ENCODE measurements around the gene SLC2A13. TPM values are rescaled to one million over a fixed set of nuclear protein-coding genes. Genes with fewer than 3 reads are reported as not detected.
"Not testable (repeated sequence)": the region's sequence is repeated elsewhere in the genome, so short reads cannot be mapped to it uniquely, and the experiment has no call there.

The SLC2A13 gene
- polyA plus RNA-seq, 4 donors = 11.7 to 17.8 (median 17.0) TPM

- DNase-seq (ENCODE audit: low read depth in 4 of 4, low spot score in 3 of 4) = no peak
These were observed 170.0 kb downstream of the SLC2A13 start for GRCh38 chr12:39935839-39936238.

- DNase-seq (ENCODE audit: low read depth in 4 of 4, low spot score in 3 of 4) = no peak
These were observed 170.6 kb downstream of the SLC2A13 start for GRCh38 chr12:39935275-39935674.

- no peak for DNase-seq (ENCODE audit: low read depth in 4 of 4, low spot score in 3 of 4)
These were observed 174.0 kb downstream of the SLC2A13 start for GRCh38 chr12:39931857-39932256.

GRCh38 chr12:39931231-39931630 lies 174.7 kb downstream of the SLC2A13 start:
- no peak for DNase-seq (ENCODE audit: low read depth in 4 of 4, low spot score in 3 of 4)

GRCh38 chr12:39930101-39930500 lies 175.8 kb downstream of the SLC2A13 start:
- no peak for DNase-seq (ENCODE audit: low read depth in 4 of 4, low spot score in 3 of 4)

- no peak for DNase-seq (ENCODE audit: low read depth in 4 of 4, low spot score in 3 of 4)
These were observed 177.5 kb downstream of the SLC2A13 start for GRCh38 chr12:39928181-39928899.

- DNase-seq (ENCODE audit: low read depth in 4 of 4, low spot score in 3 of 4) = no peak
These were observed 182.5 kb downstream of the SLC2A13 start for GRCh38 chr12:39923364-39923763.

- DNase-seq (ENCODE audit: low read depth in 4 of 4, low spot score in 3 of 4) = not testable (repeated sequence)
These were observed 183.3 kb downstream of the SLC2A13 start for GRCh38 chr12:39922598-39922997.

- no peak for DNase-seq (ENCODE audit: low read depth in 4 of 4, low spot score in 3 of 4)
These were observed 185.2 kb downstream of the SLC2A13 start for GRCh38 chr12:39920647-39921046.

GRCh38 chr12:39920222-39920621 lies 185.7 kb downstream of the SLC2A13 start:
- DNase-seq (ENCODE audit: low read depth in 4 of 4, low spot score in 3 of 4) = no peak

GRCh38 chr12:39919790-39920189 lies 186.1 kb downstream of the SLC2A13 start:
- no peak for DNase-seq (ENCODE audit: low read depth in 4 of 4, low spot score in 3 of 4)

GRCh38 chr12:39915249-39915648 lies 190.6 kb downstream of the SLC2A13 start:
- DNase-seq (ENCODE audit: low read depth in 4 of 4, low spot score in 3 of 4) = no peak

- no peak for DNase-seq (ENCODE audit: low read depth in 4 of 4, low spot score in 3 of 4)
These were observed 193.5 kb downstream of the SLC2A13 start for GRCh38 chr12:39912211-39912980.

- DNase-seq (ENCODE audit: low read depth in 4 of 4, low spot score in 3 of 4) = no peak
These were observed 199.6 kb downstream of the SLC2A13 start for GRCh38 chr12:39906237-39906636.

GRCh38 chr12:39905152-39905551 lies 200.7 kb downstream of the SLC2A13 start:
- no peak for DNase-seq (ENCODE audit: low read depth in 4 of 4, low spot score in 3 of 4)

- DNase-seq (ENCODE audit: low read depth in 4 of 4, low spot score in 3 of 4) = no peak
These were observed 203.1 kb downstream of the SLC2A13 start for GRCh38 chr12:39902821-39903220.

- DNase-seq (ENCODE audit: low read depth in 4 of 4, low spot score in 3 of 4) = no peak
These were observed 208.6 kb downstream of the SLC2A13 start for GRCh38 chr12:39897315-39897714.

- DNase-seq (ENCODE audit: low read depth in 4 of 4, low spot score in 3 of 4) = not testable (repeated sequence)
These were observed 212.5 kb downstream of the SLC2A13 start for GRCh38 chr12:39893388-39893787.

- no peak for DNase-seq (ENCODE audit: low read depth in 4 of 4, low spot score in 3 of 4)
These were observed 213.7 kb downstream of the SLC2A13 start for GRCh38 chr12:39892146-39892545.

- no peak for DNase-seq (ENCODE audit: low read depth in 4 of 4, low spot score in 3 of 4)
These were observed 218.0 kb downstream of the SLC2A13 start for GRCh38 chr12:39887856-39888255.

GRCh38 chr12:39886106-39886505 lies 219.8 kb downstream of the SLC2A13 start:
- no peak for DNase-seq (ENCODE audit: low read depth in 4 of 4, low spot score in 3 of 4)

GRCh38 chr12:39884616-39885125 lies 221.2 kb downstream of the SLC2A13 start:
- DNase-seq (ENCODE audit: low read depth in 4 of 4, low spot score in 3 of 4) = no peak
